Ishikawa (cell line): ENCODE results near the gene CDC42BPB.

ENCODE experiments used
- CEBPB ChIP-seq: IDR thresholded peaks from 2 replicates; pipeline ENCODE4 v1.6.1; 2012
- EGR1 ChIP-seq: IDR thresholded peaks from 2 replicates; pipeline ENCODE4 v1.6.1; 2012
- EP300 ChIP-seq: IDR thresholded peaks from 2 replicates; pipeline ENCODE4 v1.6.1; 2012; ENCODE audit warnings: borderline replicate concordance
- FOXM1 ChIP-seq: IDR thresholded peaks from 2 replicates; pipeline ENCODE4 v1.6.1; 2012; ENCODE audit warnings: low read depth, borderline replicate concordance
- RAD21 ChIP-seq: IDR thresholded peaks from 2 replicates; pipeline ENCODE4 v1.6.1; 2012; ENCODE audit warnings: low read depth
- TAF1 ChIP-seq: IDR thresholded peaks from 2 replicates; pipeline ENCODE4 v1.6.1; 2012; ENCODE audit warnings: low read depth, mild to moderate bottlenecking
- TCF12 ChIP-seq: IDR thresholded peaks from 2 replicates; pipeline ENCODE4 v1.6.1; 2012; ENCODE audit warnings: low read depth
- TEAD4 ChIP-seq: IDR thresholded peaks from 2 replicates; pipeline ENCODE4 v1.6.1; 2012
- YY1 ChIP-seq: IDR thresholded peaks from 2 replicates; pipeline ENCODE4 v1.6.1; 2012; ENCODE audit warnings: low read depth
- ZBTB7A ChIP-seq: IDR thresholded peaks from 2 replicates; pipeline ENCODE4 v1.6.1; 2012; ENCODE audit warnings: low read depth
- TF ChIP-seq, protein P1 (sequence below): IDR thresholded peaks from 2 replicates; pipeline ENCODE4 v1.6.1; 2012
- TF ChIP-seq, protein P2 (sequence below): IDR thresholded peaks from 2 replicates; pipeline ENCODE4 v1.6.1; 2012; ENCODE audit warnings: low read depth, mild to moderate bottlenecking
- TF ChIP-seq, protein P3 (sequence below): IDR thresholded peaks from 2 replicates; pipeline ENCODE4 v1.6.1; 2012

DNA sequence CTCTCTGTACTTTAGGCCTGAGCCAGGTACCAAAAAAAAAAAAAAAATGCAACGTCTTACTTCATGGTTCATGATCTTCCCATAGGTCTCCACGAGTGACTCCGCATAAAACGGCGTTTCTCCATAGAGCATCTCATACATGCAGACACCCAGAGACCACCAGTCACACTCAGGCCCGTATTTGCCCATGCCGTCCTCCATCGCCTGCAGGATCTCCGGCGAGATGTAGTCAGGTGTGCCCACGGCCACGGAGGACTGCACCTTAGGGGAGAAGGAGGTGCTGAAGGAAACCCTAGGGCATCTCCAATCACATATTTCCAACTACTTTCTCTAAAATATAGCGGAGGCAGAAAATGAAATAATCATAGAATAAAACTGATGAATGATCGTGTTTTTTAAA lies 73.9 kb downstream of the CDC42BPB start:
- TF ChIP-seq EP300 = no peak
- no peak for TF ChIP-seq TEAD4
- TF ChIP-seq, protein P1, sequence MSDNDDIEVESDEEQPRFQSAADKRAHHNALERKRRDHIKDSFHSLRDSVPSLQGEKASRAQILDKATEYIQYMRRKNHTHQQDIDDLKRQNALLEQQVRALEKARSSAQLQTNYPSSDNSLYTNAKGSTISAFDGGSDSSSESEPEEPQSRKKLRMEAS = no peak
- no peak for TF ChIP-seq TAF1
- no peak for TF ChIP-seq YY1
- TF ChIP-seq CEBPB = no peak
- TF ChIP-seq RAD21 = no peak
- TF ChIP-seq EGR1 = no peak
- TF ChIP-seq, protein P2, sequence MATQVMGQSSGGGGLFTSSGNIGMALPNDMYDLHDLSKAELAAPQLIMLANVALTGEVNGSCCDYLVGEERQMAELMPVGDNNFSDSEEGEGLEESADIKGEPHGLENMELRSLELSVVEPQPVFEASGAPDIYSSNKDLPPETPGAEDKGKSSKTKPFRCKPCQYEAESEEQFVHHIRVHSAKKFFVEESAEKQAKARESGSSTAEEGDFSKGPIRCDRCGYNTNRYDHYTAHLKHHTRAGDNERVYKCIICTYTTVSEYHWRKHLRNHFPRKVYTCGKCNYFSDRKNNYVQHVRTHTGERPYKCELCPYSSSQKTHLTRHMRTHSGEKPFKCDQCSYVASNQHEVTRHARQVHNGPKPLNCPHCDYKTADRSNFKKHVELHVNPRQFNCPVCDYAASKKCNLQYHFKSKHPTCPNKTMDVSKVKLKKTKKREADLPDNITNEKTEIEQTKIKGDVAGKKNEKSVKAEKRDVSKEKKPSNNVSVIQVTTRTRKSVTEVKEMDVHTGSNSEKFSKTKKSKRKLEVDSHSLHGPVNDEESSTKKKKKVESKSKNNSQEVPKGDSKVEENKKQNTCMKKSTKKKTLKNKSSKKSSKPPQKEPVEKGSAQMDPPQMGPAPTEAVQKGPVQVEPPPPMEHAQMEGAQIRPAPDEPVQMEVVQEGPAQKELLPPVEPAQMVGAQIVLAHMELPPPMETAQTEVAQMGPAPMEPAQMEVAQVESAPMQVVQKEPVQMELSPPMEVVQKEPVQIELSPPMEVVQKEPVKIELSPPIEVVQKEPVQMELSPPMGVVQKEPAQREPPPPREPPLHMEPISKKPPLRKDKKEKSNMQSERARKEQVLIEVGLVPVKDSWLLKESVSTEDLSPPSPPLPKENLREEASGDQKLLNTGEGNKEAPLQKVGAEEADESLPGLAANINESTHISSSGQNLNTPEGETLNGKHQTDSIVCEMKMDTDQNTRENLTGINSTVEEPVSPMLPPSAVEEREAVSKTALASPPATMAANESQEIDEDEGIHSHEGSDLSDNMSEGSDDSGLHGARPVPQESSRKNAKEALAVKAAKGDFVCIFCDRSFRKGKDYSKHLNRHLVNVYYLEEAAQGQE = no peak
- TF ChIP-seq FOXM1 = no peak
- TF ChIP-seq, protein P3, sequence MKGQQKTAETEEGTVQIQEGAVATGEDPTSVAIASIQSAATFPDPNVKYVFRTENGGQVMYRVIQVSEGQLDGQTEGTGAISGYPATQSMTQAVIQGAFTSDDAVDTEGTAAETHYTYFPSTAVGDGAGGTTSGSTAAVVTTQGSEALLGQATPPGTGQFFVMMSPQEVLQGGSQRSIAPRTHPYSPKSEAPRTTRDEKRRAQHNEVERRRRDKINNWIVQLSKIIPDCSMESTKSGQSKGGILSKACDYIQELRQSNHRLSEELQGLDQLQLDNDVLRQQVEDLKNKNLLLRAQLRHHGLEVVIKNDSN = no peak
- TF ChIP-seq TCF12 = no peak
- no peak for TF ChIP-seq ZBTB7A
